GM21390 (cell line): ENCODE results near the gene PDLIM7.

Source experiments
- ATAC-seq: cut with Tn5 transposase; IDR thresholded peaks from one replicate; pipeline ENCODE4 v1.9.1; 2021; ENCODE audit not compliant: unreplicated experiment

The PDLIM7 gene

DNA sequence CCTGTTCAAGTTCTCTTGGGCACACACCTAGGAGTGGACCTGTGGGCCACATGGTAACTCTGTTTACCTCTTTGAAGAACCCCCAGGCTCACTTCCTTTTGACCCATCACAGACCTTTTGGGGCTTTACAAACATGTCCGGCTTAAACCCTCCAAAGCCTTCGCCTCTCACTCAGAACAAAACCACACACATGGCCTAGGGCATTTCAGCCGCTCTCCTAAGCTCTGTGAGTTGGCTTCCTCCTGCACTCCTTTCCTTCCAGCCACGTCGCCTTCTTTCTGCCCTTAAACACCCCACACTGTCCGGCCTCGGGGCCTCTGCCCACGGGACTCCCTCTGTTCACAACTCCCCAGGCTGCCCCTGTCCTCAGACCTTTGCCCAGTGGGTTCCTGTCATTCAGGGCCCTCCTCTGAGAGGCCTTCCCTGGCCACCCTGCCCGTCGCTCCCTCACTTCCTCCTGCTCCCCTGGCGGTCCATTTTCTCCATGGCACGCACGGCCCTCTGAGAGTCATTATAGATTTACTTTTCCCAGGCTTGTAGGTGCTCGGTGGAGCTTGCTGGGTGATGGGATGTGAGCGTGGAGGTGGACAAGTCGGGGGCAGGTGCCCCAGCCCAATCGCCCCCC lies 10.3 kb upstream of the PDLIM7 start:
- no peak for ATAC-seq

DNA sequence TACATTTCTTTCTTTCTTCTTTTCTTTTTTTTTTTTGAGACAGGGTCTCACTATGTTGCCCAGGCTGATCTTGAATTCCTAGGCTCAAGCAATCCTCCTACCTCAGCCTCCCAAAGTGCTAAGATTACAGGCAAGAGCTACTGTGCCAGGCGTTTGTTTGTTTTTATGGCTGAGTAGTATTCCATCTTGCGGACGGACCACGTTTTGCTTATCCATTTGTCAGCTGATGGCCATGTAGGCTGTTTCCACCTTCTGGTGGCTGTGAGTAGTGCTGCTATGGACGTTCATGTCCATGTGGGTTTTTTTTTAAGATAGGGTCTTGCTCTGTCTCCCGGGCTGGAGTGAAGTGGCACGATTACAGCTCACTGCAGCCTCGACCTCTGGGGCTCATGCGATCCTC lies 9.8 kb upstream of the PDLIM7 start:
- no peak for ATAC-seq

DNA sequence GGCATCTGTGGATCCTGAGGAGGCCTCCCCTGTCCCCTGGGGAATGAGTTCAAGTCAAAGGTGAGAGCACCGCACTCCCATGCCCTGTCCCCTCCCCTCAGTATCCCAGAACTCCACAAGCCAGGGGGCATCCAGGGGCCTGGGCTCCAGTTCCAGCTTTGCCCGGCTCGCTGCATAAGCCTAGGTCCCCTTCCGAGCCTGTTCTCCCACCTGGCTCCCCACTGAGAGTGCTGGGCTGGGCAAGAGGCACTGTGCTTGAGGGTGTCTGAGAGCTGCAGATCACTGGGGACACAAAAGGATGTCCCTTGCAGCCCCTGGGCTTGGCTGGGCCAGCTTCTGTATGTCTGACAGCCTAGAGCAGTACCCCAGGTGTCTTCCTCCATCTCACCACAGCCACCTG lies 7.7 kb upstream of the PDLIM7 start:
- no peak for ATAC-seq

DNA sequence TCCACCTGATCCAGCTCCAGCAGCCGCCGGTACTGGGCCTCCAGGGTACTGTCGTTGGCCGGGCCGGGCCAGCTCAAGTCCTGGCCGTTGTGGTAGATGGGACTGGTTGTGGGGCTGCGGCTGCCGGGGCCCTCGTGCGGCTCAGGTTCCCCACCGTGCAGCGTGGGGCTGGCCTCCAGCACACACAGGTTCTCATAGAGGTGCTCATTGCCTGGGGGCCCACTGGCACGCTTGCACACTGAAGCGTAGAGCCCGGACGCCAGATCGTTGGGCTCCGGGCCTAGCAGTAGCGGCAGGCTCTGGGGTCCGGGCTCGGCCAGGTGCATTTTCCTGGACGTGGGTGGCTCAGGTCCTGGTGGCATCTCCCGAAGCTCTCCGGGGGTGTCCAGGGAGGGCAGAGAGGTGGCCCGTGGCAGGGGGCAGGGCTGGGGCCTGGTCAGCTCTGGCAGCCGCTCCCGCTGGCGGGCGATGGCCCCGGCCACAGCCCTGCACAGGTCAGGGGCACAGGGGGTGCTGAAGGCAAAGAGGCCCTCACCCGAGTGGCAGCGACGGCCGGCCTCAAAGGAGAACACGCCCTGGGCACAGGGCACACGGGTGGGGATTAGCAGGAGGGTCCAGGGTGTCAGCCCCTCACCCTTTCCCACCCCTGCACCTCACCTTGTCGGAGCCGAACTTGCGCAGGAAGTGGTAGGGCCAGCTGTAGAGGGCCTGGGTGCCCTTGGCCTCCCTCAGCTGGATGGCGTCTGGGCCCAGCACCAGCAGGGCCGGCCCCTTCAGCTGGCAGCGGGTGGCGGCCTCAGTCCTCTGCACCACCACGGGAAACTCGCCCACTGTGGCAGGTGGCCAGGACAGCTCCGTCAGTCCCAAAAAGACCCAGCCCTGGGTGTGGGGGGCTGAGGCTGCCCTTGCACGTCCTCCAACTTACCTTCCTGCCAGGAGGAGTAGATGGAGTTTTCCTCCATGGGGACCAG lies 7.0 kb upstream of the PDLIM7 start:
- ATAC-seq = no peak

DNA sequence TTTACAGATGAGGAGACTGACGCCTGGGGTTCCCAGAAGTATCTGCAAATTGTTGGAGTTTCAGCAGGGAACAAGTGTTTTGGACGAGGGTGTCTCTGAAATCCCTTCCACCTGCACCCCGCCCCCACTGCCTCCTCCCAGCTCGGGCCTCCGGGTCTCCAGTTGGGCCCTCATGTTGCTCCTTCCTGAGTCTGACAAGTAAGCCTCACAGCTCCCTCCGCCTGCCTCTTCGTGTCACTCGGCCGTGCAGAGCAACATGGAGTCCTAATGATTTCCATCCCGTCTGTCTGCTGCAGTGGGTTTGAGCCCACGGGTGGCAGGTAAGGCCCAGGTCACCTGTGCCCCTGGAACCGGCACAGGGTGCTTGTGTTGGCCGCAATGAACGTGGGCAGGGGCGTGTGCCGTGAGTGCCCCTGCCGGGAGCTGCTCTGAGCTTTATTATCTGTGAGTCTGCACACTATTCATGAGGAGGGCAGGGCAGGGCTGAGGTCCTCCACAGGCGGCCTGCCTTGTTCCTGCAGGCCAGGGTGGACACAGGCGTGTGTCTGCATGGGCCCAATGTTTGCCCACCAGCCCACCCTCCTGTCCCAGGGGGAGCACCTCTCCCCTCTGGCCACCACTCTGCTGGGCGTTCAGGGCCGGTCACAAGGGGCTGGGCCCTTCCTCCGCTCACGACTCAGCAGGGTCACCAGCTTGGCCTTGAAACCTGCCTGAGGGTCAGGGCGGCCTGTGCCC lies 6.1 kb upstream of the PDLIM7 start:
- ATAC-seq = no peak

DNA sequence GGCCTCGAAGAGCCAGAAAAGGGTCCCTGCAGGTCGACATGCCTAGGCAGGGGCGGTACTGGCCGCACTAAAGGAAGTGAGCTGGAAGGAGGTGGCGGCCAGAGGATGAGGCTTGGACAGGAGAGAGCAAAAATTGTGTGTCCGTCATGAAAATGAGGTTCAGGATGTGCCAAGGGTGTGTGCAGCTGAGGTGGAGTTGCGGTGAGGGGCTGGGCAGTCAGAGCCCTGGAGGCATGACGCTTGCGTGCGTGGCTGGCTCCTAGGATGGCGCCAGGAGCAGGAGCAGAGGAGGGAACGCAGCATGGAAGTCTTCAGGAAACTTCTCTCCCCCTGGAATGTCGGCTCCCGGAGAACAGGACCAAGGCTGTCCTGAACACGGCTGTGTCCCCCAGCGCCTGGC lies 5.5 kb upstream of the PDLIM7 start:
- ATAC-seq = no peak

DNA sequence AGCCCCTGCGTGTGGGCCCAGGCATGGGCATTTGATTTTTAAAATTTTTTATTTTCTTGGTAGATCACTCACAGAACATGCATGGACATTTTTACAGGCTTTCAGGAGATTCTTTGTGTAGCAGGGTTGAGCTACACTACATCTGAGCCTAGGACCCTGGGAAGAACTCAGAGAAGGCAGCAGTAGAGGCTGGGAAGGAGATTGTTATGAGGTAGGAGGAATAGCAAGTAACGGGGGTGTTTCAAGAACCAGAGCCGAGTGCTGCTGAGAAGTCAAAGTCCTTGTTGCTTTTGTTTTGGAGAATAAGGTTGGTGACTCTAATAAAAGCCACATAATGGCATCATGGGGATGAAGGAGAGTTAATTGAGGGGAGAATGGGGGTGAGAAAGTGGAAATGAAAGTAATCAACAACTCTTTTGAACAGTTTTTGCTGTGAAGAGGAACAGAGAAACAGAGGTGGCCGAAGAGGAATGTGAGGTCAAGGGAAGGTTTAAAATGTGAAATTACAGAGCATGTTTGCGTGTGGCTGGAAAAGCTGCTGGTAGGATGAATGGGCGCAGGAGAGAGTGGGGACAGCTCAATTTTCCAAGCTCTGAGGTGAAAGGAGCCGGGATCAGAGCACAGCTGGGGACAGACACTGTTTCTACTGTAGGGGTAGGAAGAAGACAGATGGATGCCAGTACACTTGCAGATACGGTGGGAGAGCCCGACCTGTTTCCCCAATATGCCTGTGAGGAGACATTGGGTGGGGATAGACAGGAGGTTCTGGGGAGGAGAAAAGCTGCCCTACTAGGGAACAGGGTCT lies 4.7 kb upstream of the PDLIM7 start:
- no peak for ATAC-seq

DNA sequence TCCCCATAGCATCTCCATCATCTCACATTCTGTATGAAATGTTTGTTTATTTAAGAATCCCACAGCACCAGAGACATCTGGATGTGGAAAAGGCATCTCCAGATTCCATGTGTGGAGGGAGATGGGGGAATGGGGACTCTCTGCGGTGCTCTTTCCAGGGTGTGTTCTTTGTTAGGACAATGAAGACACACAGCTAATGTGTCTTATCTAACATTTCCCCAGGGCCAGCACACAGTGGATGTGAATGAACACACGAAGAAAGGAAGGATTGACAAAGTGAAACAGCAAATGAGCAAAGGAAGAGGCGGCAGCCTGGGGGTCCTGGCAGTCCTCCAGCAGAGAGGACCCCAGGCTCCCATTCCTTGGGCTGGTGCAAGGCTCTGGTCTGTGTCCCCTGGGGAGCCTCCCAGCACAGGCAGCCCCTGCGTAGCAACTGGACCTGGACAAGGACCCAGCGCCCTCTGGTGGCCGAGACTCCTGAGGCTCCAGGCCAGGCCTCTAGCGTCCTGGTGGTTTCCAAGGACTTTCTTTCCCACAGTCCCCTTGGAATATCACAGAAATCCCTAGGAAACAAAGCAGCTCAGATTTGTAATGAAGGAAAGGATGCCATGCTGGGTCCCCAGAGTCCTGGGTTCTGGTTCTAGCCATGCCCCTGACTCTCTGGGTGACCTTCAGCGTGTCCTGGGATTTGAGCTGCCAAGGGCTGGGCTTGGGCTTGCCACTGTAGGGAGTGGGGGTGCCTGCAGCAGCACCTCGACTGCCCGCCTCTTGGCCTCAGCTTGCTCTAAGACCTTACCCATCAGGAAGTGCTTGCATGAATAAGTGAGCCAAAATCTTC lies 3.5 kb upstream of the PDLIM7 start:
- peak; percentile 27 for ATAC-seq

DNA sequence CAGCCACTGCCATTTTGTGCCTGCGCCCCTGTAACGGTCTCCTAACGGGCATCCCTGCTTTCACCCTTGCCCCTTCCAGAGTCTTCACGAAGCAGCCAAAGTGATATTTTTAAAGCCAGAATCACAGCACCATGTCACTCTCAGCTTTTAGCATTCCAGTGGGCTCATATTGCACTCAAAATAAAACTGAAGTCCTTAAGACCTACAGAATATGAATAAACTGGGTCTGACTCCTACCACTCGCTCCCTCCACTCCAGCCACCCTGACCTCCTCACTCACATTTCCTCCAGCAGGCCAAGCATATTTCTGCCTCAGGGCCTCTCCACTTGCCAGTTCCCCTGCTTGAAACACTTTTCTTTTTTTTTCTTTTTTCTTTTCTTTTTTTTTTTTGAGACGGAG lies 2.4 kb upstream of the PDLIM7 start:
- no peak for ATAC-seq

DNA sequence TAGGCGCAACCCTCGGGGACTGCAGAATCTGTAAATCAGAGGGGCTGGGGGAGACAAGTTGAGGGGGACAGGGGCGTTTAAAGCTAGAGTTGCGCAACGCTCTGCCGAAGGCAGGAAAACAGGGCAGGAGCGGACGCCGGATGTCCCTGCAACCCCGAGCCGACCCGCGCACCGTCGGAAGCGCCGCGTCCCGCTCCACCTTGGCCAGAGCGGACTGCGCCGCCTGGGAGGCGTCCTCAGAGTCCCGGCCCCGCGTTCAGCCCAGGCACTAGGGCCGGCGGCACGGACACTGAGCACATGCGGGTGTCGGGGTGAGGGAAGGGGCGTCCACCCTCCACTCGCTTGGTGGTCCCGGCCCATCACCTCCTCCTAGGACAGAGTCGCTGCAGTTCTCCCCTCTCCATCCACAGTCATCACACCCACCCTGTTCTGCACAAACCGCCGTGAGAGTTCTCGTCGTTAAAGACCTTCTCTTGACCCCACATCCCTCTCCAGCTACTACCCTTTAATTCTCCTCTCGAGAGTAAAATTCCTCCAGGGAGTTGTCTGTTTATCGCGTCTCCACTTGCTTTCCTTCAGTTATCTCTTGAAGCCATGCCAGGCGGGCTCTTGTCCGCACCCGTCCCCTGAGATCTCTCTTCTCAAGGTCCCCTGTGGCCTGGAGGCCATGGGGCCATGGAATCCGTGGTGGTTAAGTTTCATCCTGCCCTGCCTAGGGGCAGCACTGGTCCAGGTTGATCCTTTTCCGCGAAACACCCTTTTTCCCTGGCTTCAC lies 796 bp upstream of the PDLIM7 start:
- ATAC-seq = peak; percentile 11

DNA sequence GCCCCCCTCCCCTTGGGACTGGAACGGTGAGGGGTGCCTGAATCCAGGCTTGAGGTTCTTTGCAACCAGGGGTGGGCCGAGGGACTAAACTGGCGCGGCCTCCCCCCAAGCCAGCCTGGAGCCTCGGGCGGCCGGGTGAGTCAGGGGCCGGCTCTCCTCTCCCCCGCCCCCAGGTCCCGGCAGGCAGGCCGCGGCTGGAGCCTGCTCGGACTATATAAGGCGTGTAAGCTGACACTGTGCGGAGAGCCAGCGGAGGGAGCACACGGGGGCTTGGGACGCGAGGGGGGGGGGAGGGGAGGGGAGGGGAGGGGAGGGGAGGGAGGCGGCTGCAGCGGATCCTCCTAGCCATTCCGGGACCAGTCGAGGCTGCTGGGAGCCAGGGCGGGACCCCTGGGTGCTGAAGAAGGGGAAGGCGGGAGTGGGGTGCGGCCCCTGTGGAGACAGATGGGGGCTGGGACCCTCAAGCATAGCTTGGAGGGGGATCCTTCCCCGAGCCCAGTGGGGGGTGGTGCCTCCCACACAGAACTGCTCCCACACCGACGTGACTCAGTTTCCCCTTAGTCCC lies 595 bp downstream of the PDLIM7 start:
- no peak for ATAC-seq

DNA sequence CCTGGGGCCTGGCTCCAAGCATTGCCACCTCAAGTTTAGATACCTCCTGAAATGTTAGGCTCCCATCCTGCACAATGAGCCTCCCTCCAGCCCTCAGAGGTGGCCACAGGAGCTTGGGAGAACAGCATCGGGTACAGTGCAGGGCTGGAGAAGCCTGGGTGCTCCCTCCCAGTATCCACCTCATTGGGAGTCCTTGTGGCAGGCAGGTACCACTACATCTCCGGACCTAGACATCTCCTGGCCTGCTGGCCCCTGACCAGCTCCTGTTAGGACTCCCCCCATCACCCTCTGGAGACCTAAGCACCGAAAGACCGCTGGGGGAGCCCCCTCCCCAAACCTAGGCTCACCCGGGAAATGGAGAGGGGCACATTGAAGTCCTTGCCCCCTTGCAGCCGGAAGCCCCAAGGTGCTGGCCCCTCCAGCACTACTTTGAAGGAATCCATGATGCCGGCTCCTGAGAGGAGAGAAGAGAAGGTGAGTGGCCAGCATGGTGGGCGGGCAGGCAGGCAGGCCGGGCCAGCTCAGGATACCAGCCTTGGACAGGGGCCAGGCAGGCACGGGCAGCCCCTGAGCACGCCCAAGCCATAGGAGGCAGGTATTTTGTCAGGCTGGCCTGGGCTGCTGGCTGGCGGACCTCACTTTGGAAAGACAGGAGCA lies 1.2 kb downstream of the PDLIM7 start:
- no peak for ATAC-seq

DNA sequence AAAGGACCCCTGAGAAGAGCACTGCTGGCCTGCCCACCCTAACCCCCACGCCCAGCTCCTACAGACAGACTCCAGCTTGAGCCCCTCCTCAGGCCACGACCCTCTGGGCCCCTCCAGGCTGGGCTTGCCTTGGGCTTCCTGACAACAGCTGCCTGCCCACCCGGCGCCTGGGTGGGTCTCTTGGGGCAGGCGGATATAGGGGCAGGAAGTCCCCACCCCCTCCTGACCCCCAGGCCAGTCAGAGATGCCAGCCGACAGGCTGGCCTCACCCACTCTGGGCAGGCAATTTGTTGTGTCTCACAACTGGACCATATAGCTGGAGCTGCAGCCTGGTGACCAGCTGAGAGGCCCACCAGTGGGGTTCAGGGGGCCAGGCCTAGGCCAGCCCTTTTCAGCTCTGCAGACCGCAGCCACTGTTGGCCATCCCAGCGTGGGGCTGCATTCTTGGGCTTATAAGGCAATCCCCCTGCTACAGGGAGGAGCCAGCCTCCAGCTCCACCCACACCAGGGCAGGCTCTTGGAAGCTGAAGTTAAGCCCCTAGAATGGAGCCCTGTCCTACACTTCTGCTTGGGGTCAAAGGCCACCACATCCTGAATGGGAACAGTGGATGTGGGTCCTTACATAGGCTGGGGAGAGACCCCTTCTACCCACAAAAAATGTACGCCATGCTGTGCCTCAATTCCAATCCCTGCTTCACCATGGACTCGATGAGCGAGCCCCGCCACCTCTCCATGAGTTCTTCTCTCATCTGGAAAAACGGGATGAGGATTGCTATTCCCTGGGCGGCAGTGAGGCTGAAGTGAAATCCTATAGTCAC lies 2.0 kb downstream of the PDLIM7 start:
- no peak for ATAC-seq

DNA sequence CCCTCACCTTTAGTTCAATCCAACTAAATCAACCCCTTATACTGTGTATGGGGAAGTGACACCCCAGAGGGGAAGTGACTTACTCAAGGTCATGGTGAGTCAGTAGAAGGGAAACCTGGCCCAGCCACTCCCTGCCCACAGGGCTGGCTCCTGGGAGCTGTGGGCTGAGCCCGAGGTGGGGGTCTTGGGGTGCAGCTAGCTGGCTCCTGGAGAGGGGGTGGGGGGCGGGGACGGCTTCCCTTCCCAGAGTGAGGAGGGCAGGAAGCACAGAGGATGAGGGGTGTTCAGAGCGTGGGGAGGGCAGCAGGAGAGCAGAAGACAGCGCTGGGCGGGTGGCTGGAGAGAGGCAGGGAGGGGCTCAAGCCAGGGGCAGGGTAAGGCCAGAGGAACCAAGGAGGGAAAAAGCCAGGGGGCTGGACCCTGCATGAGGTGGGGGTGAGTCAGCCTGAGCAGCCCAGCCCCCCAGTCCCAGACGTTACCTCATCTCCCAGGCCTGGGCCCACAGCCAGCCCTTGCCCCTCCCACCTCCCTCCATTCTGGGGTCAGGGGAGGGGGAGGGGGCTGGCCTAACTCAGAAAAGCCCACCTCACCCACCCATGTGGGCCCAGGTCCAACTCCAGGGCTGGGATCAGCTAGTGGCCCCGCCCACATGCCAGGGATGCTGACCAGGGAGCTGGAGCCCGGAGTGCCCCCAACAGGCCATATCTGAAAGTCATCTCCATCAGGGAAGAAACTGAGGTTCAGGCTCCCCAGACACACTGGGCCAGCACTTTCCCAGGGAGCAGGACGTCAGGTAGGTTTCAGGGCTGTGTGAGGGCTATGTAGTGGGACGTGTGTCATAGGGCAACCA lies 2.8 kb downstream of the PDLIM7 start:
- ATAC-seq = no peak

DNA sequence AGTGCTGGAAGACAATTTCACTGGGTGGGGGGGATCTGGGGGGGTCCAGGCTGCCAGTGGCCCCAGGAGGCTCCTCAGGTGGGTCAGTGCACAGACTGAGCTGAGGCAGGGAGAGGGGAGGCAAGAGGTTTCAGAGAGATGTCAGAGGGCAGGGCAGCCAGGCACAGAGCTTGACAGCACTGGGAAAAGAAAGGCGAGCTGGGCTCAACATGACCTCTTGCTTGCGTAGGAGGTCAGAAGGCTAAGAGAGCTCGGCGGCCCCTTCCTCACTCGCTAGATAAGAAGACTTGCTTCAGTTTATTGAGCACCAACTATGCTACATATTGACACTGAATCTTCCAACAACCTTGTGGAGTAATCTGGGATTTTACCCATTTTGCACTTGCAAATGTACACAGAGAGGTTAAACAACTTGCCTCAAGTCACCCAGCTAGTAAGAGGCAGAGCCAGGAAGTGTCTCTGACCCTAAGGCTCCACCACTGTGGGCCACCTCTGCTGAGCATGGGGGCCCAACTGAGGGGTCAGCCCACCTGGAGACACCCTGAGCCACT lies 3.5 kb downstream of the PDLIM7 start:
- no peak for ATAC-seq

DNA sequence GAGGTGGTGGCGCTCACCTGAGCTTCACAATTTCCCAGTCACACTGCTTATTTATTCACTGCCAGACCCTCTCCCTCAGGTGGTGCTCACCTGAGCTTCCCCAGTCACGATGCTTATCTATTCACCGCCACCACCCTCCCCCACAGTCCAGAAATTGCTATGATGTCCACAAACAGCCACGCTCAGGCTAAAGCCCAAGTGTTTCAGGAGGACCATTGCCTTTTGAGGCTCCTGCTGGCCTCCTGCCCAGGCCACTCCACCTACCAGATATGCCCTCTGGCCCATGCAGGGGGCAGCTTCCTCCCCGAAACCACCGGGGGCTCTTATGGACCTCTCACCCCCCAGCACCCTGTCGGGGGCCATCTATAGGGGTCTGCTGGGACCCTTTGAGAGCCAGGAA lies 4.6 kb downstream of the PDLIM7 start:
- no peak for ATAC-seq
